Muscle of leg (tissue), 11 donors: Measurements from ENCODE around the gene GPC3. TPM values are rescaled to one million over a fixed set of nuclear protein-coding genes. Genes with fewer than 3 reads are reported as not detected.
"Not testable (repeated sequence)": the region's sequence is repeated elsewhere in the genome, so short reads cannot be mapped to it uniquely, and the experiment has no call there.

ENCODE experiments used
- DNase-seq: peaks from one replicate; pipeline ENCODE4 v3.0.0; 2013
- H3K27ac ChIP-seq: one replicate; pipeline ENCODE4 v1.5.1; 2013; ENCODE audit warnings: mild to moderate bottlenecking, low read length, control low read depth
- H3K27me3 ChIP-seq: one replicate; pipeline ENCODE4 v1.6.1; 2013; ENCODE audit warnings: low read length; ENCODE audit not compliant: control insufficient read depth, insufficient read depth
- H3K36me3 ChIP-seq: one replicate; pipeline ENCODE4 v1.6.1; 2013; ENCODE audit warnings: low read length; ENCODE audit not compliant: control insufficient read depth, insufficient read depth
- H3K4me1 ChIP-seq: one replicate; pipeline ENCODE4 v1.6.1; 2013; ENCODE audit warnings: low read length; ENCODE audit not compliant: control insufficient read depth, insufficient read depth
- H3K4me3 ChIP-seq: one replicate; pipeline ENCODE4 v1.5.1; 2013; ENCODE audit warnings: low read length, control low read depth
- H3K9me3 ChIP-seq: replicated peaks from 2 replicates; pipeline ENCODE4 v1.6.1; 2013; ENCODE audit warnings: low read depth, low read length; ENCODE audit not compliant: control insufficient read depth
- WGBS: methylation state at CpG from one replicate; pipeline ENCODE4 v1.1.5; 2013; ENCODE audit warnings: missing lambda C conversion rate; ENCODE audit not compliant: insufficient coverage; 5-methylcytosine and 5-hydroxymethylcytosine counted together
- polyA plus RNA-seq, 8 donors: library from polyadenylated mRNA; unstranded; fragments of 120-200 nt; gene quantifications; one replicate each; pipeline versions ENCODE4 v1.2.1 to v1.2.3, GENCODE V29; 2013; ENCODE audit warnings: inconsistent platforms in 1 of 8, low replicate concordance in 1 of 8; ENCODE audit not compliant: insufficient read length in 8 of 8, insufficient read depth in 1 of 8
- total RNA-seq: library from RNA; stranded (reverse); fragments of 120-200 nt; gene quantifications from one replicate; pipeline ENCODE4 v1.2.4, GENCODE V29; 2013

GPC3 gene
- total and polyA plus RNA-seq, 9 donors: 271 to 581 (median 367) TPM

DNA sequence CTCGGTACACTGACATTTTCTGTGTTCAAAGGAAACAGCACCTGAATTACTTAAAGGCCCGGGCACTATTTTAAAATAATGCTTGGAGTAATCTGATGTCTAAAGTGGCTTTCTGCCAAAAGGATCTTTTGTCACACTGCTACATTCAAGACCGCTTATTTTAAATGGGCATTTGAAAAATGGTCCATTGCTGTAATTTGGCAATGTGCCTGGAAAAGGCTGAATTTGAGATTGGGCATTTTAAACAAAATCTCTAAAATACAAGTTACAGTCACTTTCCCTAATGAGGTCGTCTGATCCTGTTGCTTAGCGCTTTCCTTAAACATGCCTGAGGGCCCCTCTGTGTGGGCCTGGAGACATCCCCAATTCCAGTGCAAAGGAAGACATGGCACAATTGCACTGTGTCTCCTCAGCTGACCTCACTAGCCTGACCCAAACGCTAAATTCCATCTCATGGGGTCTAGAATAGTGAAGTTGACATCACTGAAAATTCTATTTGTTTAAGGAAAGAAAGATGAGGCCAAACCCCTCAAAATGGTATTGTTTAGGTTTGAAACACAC, 214.2 kb downstream of the GPC3 start:
- H3K9me3 ChIP-seq: no peaks in the 10 kb centered on the region
- no peaks in the 10 kb centered on the region for H3K4me1 ChIP-seq
- no peaks in the 10 kb centered on the region for H3K36me3 ChIP-seq
- 43% methylated on average over 4 of the region's 6 CpGs for WGBS
- no peak overlapping the region for H3K4me3 ChIP-seq
- H3K27me3 ChIP-seq: peaks cover 10% of the 10 kb centered on the region
- H3K27ac ChIP-seq: no peak overlapping the region
- no peak for DNase-seq

DNA sequence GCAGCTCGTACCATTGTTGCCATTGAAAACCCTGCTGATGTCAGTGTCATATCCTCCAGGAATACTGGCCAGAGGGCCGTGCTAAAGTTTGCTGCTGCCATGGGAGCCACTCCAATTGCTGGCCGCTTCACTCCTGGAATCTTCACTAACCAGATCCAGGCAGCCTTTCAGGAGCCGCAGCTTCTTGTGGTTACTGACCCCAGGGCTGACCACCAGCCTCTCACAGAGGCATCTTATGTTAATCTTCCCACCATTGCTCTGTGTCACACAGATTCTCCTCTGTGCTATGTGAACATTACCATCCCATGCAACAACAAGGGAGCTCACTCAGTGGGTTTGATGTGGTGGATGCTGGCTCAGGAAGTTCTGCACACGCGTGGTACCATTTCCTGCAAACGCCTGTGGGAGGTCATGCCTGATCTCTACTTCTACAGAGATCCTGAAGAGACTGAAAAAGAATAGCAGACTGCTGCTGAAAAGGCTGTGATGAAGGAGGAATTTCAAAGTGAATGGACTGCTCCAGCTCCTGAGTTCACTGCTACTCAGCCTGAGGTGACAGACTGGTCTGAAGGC, 222.3 kb downstream of the GPC3 start:
- H3K27ac ChIP-seq, H3K4me3 ChIP-seq, H3K27me3 ChIP-seq, DNase-seq, H3K9me3 ChIP-seq, H3K36me3 ChIP-seq, H3K4me1 ChIP-seq: not testable (repeated sequence)
- WGBS: 62% methylated on average over 4 of the region's 7 CpGs

DNA sequence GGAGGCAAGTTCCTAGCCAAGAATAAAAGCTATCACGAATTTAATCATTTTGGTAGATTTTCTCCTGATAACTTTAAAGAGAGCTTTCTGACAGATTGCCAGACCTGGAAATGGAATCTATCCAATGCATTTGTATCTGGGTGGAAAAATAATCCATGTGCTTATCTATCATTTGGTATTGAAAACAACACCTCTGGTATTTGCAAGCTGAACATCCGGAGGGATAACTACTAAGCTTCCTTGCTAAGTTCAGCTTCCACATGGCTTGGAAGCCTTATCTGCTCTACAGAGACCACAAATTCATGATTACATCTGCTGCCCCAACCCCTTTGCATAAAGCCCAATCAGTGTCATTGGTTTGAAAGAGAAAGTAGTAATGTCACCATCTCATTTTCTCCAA, 230.7 kb downstream of the GPC3 start:
- WGBS: 40% methylated on average over 1 of the region's 2 CpGs
- no peak for DNase-seq
- Histone ChIP-seq H3K4me1 (peaks cover 5% of the 10 kb centered on the region), H3K27ac (no peak overlapping the region), H3K36me3 (peaks cover 3% of the 10 kb centered on the region), H3K4me3 (no peak overlapping the region), H3K27me3 (peaks cover 7% of the 10 kb centered on the region), H3K9me3 (no peaks in the 10 kb centered on the region)

DNA sequence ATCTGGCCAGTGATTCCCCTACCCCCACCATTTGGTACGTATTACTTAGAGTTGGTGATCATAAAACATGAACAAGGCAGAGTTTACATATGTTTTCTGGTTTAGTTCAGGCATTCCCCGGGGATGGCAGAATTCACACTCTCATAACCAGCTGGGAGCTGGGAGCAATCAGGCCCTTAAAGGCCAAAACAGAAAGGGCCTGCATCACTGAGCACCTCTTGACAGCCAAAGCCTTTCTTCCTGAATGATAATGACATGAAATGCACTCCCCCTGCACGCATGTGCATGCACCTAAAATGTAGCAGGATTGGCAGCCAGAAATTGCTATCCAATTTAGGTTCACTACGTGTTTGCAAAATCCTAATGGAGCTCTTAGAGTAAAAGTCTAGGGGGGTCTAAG, 235.4 kb downstream of the GPC3 start:
- Histone ChIP-seq H3K27me3 (peaks cover 7% of the 10 kb centered on the region), H3K36me3 (peaks cover 3% of the 10 kb centered on the region), H3K4me3 (no peak overlapping the region), H3K4me1 (peaks cover 9% of the 10 kb centered on the region), H3K9me3 (no peaks in the 10 kb centered on the region), H3K27ac (no peak overlapping the region)
- 60% methylated on average over 1 of the region's 4 CpGs for WGBS
- DNase-seq: no peak

DNA sequence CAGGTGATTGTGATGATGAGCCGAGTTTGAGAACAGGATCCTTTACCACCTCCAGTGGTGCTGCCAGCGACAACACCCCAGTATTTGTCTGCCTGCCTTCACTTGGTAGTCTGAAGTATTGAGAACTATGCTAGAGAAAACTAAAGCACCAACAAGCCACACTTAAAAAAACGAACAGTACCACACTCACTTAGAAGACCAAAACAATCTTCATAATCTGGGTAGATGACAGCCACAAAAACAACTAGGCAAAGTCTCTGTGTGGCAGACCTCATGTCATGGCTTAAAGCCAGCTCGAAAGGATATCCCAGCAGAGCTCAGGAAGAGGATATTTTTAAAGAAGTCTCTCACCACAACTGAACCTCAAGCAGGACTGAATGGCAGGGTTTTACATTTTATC, 236.0 kb downstream of the GPC3 start:
- Histone ChIP-seq H3K27ac (no peak overlapping the region), H3K36me3 (peaks cover 3% of the 10 kb centered on the region), H3K9me3 (no peaks in the 10 kb centered on the region), H3K4me3 (no peak overlapping the region), H3K27me3 (peaks cover 7% of the 10 kb centered on the region), H3K4me1 (peaks cover 9% of the 10 kb centered on the region)
- DNase-seq: peak; percentile 29
- no CpG with 5 or more reads among the region's 4 CpGs for WGBS

DNA sequence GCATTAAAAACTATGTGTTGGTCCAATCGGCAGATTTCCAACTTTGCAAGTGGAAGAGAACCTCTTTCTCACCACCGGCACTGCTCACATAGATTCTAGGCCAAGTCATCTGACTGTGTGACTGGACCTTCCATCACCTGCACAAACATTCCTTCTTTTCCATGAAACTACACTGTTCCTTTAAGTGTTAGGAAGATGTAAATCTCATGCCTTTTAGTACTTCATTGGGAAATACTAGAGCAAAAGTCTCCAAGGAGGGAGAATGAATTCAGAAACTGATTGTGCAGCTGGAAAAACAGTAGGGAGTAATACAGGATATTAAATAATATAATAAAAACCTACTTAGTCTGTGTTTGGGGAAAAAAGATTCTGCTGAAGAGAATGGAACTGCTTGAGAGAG, 238.2 kb downstream of the GPC3 start:
- WGBS: 20% methylated on average over 1 of the region's 2 CpGs
- Histone ChIP-seq H3K9me3 (no peaks in the 10 kb centered on the region), H3K4me3 (no peak overlapping the region), H3K36me3 (no peaks in the 10 kb centered on the region), H3K4me1 (peaks cover 9% of the 10 kb centered on the region), H3K27ac (no peak overlapping the region), H3K27me3 (peaks cover 3% of the 10 kb centered on the region)
- peak; percentile 62 for DNase-seq

DNA sequence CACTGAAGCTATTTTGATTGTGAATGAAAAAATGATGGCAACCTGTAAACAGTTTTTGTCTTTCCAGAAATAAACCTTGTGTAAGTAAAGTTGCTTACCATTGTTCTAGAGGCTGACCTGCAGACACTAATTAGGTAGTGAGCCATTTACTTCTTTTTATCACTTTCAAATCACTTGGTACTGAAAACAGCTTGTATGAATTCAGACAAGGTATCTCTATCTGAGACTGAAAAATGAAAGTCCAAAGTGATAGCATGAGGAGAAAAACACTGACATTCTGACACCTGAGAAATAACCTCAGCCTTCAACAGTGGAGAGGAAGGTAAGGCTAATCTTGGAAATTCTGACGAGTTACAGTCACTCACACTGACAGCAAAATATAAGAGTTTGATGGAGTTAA, 238.8 kb downstream of the GPC3 start:
- no peak overlapping the region for H3K27ac ChIP-seq
- no peaks in the 10 kb centered on the region for H3K36me3 ChIP-seq
- no peak for DNase-seq
- peaks cover 9% of the 10 kb centered on the region for H3K4me1 ChIP-seq
- no CpG with 5 or more reads among the region's 1 CpG for WGBS
- H3K9me3 ChIP-seq: no peaks in the 10 kb centered on the region
- peaks cover 3% of the 10 kb centered on the region for H3K27me3 ChIP-seq
- no peak overlapping the region for H3K4me3 ChIP-seq

DNA sequence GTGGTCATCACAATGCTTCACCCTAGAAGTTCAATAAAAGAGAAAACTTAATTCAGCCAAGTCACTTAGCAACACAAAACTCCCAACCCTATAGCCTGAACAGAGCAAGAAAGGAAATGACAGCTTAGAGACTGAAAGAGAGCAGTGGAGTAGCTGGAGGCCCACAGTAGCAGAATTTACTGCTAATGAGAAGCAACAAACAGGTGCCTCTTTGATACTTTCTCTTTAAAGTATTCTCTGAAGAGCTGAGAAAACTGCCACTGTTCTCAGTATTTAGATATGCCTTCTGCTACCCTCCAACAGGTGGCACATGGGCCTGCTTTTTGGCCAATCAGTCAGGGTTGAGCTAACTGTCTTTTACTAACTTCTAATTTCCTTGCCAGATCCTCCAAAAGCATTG, 240.0 kb downstream of the GPC3 start:
- DNase-seq: no peak
- Histone ChIP-seq H3K27ac (no peak overlapping the region), H3K9me3 (no peaks in the 10 kb centered on the region)

DNA sequence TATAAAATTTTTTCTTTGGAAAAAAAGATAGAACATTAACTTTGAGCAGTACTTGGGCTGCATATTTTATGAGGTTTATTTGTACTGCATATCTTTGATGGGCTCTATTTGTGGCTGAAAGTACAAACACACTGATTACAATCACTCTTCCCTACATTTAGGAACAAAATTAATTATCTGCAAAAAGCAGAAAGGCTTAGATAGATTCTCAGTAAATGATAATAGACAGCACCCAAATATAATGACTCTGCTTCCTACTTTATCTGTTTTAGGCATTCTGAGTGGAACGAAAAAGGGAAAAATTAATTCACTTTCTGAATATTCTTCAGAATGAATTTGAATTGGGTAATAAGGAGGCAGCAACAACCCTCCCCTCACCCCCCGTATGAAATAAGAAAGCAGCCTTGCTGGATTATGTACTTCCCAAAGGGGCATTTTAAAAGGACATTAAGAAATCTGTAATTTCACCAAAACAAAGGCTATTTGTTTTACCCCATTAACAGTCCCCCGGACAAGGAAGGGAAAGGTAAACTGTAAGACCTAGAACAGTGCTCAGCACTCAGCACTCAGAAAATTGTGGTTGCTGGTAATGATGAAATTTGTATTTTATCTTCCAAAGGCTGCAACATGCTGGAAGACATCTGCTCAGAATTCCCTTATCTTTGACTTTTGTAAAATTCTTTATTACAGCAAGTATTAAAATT, 242.6 kb downstream of the GPC3 start:
- DNase-seq: no peak
- Histone ChIP-seq H3K4me1 (peaks cover 2% of the 10 kb centered on the region), H3K27ac (no peak overlapping the region), H3K27me3 (peaks cover 11% of the 10 kb centered on the region), H3K36me3 (no peaks in the 10 kb centered on the region), H3K4me3 (no peak overlapping the region), H3K9me3 (no peaks in the 10 kb centered on the region)
- no CpG with 5 or more reads among the region's 3 CpGs for WGBS

More for the DNA sequence above, 240.0 kb downstream of the GPC3 start:
- Histone ChIP-seq H3K4me3 (no peak overlapping the region), H3K4me1 (peaks cover 9% of the 10 kb centered on the region), H3K36me3 (no peaks in the 10 kb centered on the region), H3K27me3 (peaks cover 2% of the 10 kb centered on the region)

DNA sequence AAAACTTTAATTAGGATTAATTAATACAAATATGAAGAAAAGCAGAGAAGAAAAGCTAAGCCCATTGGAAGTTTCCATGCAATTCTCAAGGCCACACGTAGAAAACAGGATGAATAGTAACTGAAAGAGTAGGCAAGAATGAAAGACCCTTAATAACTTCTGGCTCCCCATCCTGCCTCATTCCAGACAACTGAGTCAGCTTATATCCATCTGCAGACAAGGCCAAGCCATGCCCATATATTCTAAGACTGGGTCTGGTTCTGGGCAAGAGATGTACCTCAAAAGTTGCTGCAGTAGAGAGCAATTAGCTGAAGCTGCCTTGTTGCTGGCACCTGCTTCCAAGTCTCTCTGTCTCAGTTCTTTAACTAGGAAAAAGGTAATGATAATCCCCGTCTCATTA, 244.1 kb downstream of the GPC3 start:
- Histone ChIP-seq H3K36me3 (no peaks in the 10 kb centered on the region), H3K4me1 (peaks cover 2% of the 10 kb centered on the region), H3K9me3 (no peaks in the 10 kb centered on the region), H3K27ac (no peak overlapping the region), H3K4me3 (no peak overlapping the region), H3K27me3 (peaks cover 11% of the 10 kb centered on the region)
- no CpG with 5 or more reads among the region's 2 CpGs for WGBS
- no peak for DNase-seq
